Liver (tissue), 3 donors: ENCODE data around the gene DFFB.

Experiments used
- CTCF ChIP-seq: fragments of 150-350 bp; IDR thresholded peaks from 2 replicates; pipeline ENCODE4 v1.5.1; 2017; ENCODE audit warnings: improper control_type of control experiment, low read depth, low read length; ENCODE audit not compliant: missing input control
- GABPA ChIP-seq, 2 donors: IDR thresholded peaks in 1 of 2; conservative IDR thresholded peaks in 1 of 2; 2 replicates each; pipeline ENCODE4 v1.6.1; 2016; ENCODE audit warnings: antibody characterized with exemption in 2 of 2, mild to moderate bottlenecking in 1 of 2, moderate library complexity in 1 of 2
- JUND ChIP-seq, 2 donors: IDR thresholded peaks; 2 replicates each; pipeline ENCODE4 v1.6.1; 2016; ENCODE audit warnings: antibody characterized with exemption in 2 of 2
- TAF1 ChIP-seq: conservative IDR thresholded peaks from 2 replicates; pipeline ENCODE4 v1.6.1; 2016; ENCODE audit warnings: antibody characterized with exemption, mild to moderate bottlenecking
- ZBTB33 ChIP-seq: IDR thresholded peaks from 2 replicates; pipeline ENCODE4 v1.6.1; 2016; ENCODE audit warnings: antibody characterized with exemption
- donor health status: healthy.
- donor health status: healthy.

GRCh38 chr1:3923378-3924185 lies 66.3 kb downstream of the DFFB start:
- TF ChIP-seq CTCF (no peak), JUND (IDR thresholded peaks at IDR 0.05) (no peak), GABPA (IDR thresholded peaks at IDR 0.05 in 1 of 2, conservative IDR thresholded peaks at IDR 0.05 in 1 of 2) (no peak), ZBTB33 (no peak), TAF1 (no peak)
